NCI-H524 (cell line): Measurements from ENCODE around the gene ARMC3.
"Not testable (repeated sequence)": the region's sequence is repeated elsewhere in the genome, so short reads cannot be mapped to it uniquely, and the experiment has no call there.

ENCODE experiments used
- DNase-seq, 2 experiments: peaks; one replicate each; lab custom pipeline; 2025; lab: John Stamatoyannopoulos, UW

ARMC3 gene

DNA sequence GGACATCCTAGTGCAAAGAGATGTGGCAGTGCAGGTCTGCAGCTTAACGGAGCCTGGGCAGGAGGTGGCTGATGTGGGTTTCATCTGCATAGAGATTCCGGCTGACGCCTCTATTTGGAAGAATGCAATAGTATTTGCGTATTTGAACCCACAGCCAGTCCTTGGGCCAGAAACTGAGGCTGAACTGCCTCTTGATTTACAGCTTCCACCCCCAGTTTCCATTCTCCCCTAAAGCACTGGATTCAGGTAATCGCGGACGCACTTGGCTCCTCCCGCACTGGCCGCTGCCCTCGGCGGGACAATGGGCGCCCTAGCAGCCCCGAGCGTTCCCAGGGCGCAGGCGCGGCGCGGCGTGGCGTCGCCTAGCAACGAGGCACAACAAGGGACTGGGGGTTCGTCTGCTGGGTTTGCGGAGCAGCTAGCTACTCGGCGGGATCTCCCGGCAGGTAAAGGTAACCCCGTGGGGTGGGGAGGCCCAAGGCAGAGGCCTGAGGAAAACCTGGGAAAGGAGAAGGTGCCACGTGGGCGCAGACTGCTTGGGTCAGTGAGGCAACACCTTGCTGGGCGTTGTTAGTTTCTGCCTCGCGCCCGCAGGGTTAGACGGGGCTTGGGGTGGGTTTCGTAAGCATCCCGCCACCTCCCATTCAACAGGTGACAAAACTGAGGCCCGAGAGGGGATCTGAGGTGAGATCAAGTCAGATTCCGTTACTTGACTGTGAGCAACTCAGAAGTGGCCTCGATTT, at the start of gene ARMC3:
TSS of gene ARMC3 (plus strand) at position 393 of the 743 bp plus-strand sequence. CDS start 3,944 bp downstream, outside the sequence.
- DNase-seq, result peak; percentile 22 to 43

DNA sequence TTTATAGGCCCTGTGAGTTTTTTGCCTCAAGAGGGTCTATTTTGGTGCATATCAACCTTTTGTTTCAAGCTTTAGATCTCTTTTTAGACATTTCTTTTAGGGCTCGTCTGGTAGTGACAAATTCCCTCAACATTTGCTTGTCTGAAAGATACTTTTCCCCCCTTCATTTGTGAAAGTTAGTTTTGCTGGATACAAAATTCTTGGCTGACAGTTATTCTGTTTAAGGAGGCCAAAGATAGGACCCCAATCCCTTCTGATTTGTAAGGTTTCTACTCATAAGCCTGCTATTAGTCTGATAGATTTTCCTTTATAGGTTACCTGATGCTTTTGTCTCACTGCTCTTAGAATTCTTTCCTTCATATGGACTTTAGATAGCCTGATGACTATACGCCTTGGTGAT, 36.1 kb upstream of the ARMC3 start:
- DNase-seq, result no peak

DNA sequence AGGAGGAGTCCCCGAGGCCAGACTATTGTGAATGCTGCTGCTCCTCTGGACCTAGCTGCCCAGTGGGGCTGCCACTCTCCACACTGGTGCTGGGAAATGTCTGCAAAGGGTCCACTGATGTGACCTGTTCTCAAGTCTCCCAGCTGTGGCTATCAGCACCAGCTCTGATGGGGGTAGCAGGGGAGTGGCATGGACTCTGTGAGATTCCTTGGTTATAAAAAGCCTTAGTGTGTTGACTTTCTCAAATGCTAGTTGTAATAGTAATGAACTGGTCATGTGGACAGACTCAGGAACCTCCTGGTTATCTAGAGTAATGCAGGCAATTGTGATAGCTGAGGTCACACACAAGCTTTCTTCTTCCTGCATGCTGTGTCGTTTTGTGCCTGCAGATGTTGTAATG, 34.1 kb upstream of the ARMC3 start:
- DNase-seq, result no peak

GRCh38 chr10:22894714-22895113, 33.1 kb upstream of the ARMC3 start:
- DNase-seq, result no peak

GRCh38 chr10:22895252-22895651, 32.6 kb upstream of the ARMC3 start:
- DNase-seq, result no peak

DNA sequence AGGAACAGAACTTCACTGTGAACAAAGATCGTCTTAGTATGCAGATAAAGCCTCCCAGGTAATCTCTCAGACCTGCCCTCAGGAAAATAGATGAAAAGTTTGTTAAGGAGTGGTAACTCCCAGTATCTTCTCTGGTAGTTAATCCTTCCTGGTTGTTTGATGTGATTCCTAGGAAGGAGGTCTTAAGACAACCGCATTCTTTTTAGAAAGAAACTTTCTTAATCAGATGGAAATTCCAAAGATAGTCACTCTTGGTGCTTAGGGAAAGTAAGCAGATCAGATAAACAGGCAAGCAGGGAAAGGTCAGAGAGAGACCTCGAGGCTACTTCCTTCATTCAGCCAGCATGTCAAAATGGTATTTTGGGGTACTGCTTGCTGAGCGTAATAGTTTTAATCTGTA, 30.5 kb upstream of the ARMC3 start:
- DNase-seq, result no peak

GRCh38 chr10:22899307-22899706, 28.5 kb upstream of the ARMC3 start:
- DNase-seq, result no peak

GRCh38 chr10:22899775-22900174, 28.1 kb upstream of the ARMC3 start:
- DNase-seq, result no peak

DNA sequence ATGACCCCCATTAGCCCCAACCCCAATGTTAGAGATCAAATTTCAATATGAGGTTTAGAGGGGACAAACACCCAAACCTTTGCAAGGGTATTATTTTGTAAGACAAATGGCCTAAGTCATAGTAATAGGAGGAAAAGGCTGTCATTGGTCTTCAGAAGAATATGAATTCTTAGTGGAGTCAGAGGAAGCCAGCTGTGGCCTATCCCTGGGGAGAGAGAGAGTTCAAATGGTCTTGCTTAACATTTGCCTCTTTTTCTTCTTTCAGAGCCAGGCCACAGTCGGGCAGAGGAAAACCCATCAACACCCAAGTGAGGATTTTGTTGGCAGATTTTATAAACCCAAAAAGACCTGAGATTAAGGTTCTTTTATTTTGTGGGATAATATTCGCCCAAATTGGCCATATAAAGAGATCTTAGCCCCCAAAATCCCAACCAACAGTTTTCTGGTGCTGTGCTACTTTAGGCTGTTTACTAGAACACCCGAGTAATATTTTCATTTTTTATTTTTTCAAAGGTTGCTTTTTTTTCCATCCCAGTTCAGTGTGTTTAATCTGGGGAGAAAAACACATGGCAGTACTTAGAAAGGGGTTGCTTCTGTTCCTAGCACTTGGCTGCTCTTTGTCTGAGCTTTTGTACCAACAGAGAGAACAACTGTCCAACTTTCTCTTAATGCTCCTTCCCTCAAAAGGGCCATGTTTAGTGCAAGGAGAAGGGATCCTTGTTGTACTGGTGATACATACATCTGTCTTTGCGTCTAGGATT, 26.8 kb upstream of the ARMC3 start:
- no peak for DNase-seq

DNA sequence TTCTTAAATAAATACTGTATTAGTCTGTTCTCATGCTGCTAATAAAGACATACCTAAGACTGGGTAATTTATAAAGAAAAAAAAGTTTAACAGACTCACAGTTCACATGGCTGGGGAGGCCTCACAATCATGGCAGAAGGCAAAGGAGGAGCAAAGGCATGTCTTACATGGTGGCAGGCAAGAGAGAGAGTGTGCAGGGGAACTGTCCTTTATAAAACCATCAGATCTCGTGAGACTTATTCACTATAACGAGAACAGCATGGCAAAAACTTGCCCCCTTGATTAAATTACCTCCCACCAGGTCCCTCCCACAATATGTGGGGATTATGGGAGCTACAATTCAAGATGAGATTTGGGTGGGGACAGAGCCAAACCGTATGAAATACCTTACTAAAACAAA, 25.7 kb upstream of the ARMC3 start:
- not testable (repeated sequence) for DNase-seq

- no peak for DNase-seq
Measured at GRCh38 chr10:22903694-22904093, 24.2 kb upstream of the ARMC3 start.

- no peak for DNase-seq
Measured at GRCh38 chr10:22906767-22907166, 21.1 kb upstream of the ARMC3 start.

DNA sequence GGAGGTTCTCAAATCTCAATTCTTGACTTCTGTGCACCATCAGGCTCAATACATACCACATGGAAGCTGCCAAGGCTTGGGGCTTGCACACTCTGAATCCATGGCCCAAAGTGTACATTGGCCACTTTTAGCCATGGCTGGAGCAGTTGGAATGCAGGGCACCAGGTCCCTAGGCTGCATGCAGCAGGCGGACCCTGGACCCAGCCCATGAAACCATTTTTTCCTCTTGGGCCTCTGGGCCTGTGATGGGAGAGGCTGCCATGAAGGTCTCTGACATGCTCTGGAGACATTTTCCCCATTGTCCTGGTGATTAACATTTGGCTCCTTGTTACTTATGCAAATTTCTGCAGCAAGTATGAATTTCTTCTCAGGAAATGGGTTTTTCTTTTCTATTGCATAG, 19.0 kb upstream of the ARMC3 start:
- no peak for DNase-seq

DNA sequence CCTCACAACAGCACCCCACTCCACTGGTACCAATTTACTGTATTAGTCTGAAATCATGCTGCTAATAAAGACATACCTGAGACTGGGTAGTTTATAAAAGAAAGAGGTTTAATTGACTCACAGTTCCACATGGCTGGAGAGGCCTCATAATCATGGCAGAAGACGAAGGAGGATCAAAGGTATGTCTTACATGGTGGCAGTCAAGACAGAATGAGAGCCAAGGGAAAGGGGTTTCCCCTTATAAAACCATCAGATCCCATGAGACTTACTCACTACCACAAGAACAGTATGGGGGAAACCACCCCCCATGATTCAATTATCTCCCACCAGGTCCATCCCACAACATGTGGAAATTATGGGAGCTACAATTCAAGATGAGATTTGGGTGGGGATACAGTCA, 18.2 kb upstream of the ARMC3 start:
- DNase-seq, result not testable (repeated sequence)

- no peak for DNase-seq
Measured at GRCh38 chr10:22911067-22911466, 16.8 kb upstream of the ARMC3 start.

DNA sequence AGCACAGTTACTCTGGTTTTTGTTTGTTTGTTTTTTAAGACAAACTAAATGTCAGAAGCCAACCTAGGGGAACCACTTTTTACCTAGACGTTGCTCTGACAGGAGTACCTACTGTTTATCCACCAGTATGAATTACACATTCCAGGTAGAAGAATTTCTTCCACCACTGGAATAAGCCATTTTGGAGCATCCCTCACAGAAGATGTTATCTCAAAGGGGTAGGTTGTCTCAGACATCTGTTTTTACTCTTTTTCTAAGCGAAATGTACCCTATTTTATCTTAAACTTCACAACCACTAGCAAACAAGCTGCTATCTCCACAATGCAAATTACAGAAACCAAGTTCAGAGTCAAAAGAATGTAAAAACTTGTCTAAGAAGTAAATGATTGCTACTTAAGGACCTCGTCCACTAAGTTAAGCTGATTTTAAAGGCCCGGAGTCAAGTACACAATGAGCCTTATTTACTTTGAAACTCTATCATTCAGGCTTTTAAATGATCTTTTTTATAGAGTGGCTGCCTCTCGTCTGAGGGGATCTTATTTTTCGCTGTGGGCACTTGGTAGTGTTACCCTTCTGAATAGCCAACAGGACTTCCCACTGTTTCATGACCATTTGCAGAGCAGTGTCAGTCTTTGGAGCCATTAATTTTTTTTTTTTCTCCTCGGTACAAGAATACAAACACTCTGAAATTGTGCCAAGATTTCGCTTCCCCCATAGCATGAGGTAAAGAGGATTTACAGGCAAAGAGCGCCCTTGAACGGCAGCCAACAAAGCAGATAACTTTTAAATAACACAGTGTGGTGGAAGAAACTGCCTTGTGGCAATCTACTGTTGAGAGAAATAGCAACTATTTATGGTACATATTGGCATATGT, 15.7 kb upstream of the ARMC3 start:
- DNase-seq, result peak; percentile 17 to 58

GRCh38 chr10:22912763-22913384, 15.0 kb upstream of the ARMC3 start:
- peak in 1 of 2 experiments; percentile 13 for DNase-seq

DNA sequence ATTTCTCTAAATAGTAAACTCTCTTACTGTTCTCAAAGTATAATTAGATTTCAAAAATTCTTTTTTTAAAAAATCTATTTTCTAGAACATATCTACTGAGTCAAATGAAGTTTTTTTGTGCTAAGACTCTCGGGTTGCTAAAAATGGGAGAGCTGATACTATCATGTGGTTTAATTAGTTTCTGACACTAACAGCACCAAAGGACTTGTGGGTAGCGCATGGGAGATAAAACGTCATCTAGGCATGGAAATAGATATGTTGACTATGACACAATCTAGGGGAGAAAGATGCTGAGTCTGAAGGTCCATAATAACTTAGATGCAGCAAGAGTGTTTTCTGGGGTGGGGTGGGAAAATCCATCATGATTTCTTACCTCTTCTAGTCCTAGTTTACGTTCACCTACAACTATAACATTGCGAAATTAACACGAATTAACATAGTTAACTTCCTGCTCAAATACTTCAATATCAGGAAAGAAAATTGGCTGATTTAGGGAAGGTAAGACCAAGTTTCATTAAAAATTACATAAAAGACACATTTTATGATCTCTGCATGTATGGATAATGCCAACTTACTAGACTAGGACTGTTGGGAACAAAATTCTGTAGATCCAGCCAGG, 14.3 kb upstream of the ARMC3 start:
- no peak for DNase-seq

GRCh38 chr10:22915314-22915713, 12.5 kb upstream of the ARMC3 start:
- DNase-seq, result no peak

DNA sequence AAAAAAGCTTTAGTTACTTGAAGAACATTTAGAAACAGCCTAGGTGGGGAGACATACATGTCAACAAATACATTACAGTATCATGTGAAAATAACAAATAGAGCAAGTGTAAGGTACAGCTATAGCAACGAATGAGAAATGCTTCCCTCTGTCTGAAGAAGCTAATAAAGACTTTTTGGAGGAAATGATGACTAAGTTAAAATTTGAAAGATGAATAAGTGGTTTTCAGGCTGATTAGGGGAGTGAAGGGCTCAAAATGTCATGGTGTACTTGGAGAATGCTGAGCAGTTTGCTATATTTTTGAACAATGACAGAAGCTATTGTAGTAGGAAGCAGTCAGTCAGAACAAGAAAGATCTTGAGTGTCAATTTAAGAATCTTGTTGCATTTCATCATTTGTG, 2.8 kb upstream of the ARMC3 start:
- no peak for DNase-seq

- no peak for DNase-seq
Measured at GRCh38 chr10:22927166-22927565, 687 bp upstream of the ARMC3 start.

DNA sequence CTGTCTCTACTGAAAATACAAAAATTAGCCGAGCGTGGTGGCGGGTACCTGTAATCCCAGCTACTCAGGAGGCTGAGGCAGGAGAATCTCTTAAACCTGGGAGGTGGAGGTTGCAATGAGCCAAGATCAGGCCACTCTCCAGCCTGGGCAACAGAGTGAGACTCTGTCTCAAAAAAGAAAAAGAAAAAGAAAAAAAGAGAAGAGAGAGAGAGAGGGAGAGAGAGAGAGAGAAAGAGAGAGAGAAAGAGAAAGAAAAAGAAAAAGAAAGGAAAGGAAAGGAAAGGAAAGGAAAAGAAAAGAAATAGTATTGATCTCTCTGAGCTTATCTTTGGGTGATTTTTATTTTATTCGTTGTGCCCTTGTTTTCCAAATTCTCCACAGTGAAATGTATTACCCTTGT, 1.2 kb downstream of the ARMC3 start:
- DNase-seq, result not testable (repeated sequence)
